ENCODE data around the gene COL3A1.

Gene COL3A1

DNA sequence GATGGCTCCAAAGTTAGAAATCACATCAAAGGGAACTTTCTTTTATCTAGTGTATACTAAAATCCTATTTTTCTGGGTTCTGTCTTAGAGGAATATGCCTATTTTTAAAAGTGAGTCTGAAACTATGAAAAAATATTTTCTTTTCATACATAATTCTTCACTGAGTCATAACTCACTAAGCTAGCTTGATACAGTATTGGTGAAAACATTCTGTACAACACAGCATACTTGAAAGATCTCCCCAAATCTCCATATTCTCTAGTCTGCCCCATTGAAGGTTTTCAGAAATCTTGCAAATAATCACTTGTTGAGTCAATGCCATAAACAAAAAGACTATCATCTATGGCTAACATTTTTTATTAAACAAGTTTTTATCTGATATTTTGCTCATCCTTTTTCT is 44.5 kb downstream of the COL3A1 start:
- DNase-seq, result no peak

DNA sequence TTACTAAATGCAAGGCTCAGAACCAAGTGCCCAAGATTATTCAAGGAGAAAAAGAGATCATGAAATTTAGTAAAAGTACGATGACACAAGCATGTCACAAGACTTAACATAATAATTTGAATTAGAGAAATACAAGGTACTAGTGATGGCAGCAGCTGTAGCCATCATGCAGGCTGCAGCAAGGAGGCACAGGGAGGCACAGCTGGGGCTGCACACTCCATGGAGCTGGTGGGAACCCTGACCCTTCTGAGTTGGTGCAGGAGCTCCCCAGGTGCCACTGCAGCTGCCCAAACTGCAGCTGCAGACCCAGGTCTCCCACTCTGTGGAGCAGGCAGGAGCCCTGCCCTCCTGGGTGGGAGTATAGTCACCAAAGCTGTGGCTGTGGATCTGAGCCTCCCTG is 46.0 kb downstream of the COL3A1 start:
- DNase-seq, result no peak

DNA sequence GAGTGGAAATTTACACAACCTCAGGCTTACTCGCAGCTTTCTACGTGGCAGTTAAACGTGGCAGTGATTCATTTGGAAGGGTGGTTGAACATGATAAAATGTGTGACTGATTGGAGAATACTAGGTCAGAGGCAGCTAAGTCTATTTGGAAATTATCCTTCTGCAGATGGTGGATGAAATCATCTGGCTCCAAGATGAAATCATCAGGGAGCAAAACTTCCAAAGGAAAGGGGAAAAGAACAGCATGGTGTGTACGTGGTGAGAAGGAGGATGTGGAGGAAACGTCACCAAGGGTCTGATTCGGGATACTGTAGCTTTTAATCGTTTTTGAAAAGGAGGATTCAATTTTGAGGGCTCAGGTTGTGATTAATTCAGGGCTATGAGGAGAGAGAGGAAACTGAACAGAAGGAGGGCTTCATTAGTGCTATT is 47.9 kb downstream of the COL3A1 start:
- DNase-seq, result no peak

DNA sequence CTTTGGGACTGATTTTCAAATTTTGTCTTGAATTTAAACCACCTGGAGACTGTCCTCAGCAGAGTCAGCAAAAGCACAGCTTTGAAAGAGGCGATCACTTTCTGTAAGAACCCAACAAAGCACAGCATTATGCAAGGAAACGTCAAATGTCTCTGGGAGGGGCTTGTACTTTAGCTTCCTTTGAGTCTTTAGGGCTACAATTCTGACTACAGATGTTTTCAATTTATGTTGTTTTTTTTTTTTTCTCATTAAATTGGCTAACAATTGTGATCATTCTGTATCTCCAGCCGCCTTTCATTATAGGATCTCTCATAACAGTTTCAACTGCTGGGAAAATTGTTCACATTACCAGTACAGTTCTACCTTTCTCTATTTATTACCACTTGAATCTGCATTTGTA is 48.3 kb downstream of the COL3A1 start:
- no peak for DNase-seq

DNA sequence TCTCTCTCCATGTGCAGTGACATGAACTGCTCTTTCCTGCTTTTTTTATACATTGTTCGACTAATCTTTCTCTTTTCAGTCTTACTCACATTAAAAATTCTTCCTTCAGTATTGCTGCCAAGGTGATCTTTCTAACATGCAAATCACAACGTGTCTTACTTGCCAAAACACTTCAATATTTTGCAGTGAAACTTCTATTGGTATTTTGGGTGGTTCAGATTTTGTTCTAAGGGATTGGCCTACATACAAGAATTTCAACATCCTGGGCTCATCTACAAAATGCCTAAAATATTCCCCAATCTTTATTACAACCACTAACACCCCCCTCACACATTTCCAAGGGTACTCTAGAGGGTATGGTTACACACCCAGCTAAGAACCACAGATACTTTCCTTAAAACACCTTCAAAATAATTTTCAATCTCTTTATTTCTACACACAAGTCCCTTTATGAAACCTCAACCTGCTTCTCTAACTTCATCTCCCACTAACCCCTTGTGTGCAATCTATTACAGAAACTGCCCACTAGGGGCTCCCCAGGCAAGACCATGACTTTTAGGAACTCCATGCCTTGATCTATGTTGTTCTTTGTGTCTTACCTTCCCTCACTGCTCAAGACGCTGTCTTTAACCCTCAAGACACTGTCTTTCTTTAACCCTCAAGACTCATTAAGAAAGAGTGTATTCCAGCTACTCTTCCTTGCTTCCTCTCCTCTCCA is 50.9 kb downstream of the COL3A1 start:
- no peak for DNase-seq

DNA sequence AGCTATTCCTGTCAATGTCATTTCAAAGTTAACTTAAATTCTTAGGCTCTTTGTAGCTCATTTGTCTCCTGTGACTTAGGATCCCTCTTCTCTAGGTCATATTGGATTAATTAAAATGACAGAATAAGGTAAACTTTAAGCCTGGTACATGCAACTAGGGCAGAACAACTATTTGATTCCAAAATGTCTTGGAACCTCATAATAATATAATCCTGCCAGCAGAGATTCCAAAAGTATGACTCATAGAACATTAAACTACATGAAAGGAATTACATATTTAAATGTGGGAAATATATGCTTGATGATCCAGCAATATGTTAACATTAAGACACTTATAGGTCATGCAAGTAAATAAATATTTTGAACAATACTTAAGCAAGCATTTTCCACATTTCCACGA is 63.3 kb downstream of the COL3A1 start:
- no peak for DNase-seq

DNA sequence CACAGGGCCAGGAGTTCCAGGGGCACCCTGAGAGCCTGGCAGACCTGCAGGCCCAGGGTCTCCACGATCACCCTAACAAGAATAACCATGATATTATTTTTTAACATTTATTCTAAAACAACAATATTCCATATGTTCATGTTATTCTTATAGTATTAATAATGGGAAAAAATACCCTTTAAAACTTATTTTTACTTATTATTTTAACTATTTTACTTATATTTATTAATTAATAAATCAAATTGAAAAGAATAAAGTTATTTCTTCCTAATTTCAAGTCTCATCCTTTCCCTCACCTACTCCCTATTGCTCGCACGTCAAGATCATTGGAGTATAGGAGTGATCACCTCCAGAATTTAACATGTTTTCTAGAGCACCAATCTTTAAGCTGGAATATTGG is 71.7 kb downstream of the COL3A1 start:
- no peak for DNase-seq

DNA sequence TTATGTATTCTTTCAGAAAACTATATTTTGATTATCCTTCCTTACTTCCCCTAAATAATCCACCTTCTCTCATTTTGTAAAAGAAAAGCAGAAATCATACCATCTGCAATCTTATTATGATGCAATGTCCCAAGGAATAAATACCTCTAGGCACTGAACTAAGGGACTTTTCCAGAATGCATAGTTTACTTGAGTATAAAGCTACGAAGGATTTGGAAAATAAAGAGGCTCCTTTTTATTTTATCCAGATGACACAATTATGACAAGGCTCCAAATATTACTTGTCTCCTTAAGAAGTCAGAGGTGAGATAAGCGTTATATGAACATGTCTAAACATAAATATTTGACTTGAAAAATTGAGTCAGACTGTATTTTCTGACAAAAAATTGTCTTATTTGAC is 72.1 kb downstream of the COL3A1 start:
- no peak for DNase-seq

DNA sequence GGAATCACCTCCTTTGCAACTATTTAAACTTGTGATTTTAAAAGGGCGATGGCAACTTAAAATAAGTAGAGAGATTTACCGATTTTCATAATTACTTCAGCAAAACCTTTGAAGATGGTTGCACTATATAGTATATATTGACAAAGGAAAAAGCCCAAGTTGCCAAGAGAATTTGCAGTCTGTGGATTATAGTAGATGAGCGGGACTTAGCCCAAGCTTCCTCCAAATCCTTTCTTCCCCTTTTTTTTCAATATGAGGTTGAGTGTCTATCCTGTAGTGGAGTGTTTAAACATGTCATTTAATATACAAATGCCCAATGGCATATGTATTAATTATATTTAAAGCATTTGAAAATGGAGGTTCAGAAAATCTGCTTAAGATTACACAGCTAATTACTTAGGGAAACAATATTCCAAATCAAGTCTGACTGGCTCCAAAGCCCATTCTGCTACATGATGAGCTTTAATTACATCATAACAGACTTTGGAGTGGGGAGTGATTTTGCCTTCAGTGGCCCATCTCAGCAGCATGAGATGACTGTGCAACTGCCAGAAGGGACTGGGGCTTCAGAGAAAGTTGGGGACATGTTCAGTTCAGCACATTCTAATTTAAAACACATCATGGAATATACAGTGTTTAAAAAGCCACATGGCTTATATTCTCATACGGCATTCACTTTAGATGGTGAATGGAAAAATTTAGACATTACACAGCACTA is 73.2 kb downstream of the COL3A1 start:
- DNase-seq, result no peak

DNA sequence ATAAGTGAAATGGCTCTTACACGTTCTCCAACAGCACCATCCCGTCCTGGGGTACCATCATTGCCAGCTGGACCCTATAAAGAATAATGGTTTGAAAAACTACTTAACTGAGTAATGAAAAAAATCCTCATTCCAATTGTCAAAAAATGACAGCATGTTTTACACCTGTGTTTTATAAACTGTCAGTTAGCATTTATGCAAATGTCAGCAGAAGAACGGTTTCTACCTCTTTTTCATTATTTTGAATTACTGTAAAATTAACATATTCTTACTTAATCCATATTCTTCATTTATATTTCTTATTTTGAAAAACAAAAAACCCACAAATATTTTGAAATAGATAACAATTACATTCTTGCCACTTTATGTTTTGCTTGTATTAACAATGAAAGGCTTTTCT is 74.0 kb downstream of the COL3A1 start:
- DNase-seq, result no peak

DNA sequence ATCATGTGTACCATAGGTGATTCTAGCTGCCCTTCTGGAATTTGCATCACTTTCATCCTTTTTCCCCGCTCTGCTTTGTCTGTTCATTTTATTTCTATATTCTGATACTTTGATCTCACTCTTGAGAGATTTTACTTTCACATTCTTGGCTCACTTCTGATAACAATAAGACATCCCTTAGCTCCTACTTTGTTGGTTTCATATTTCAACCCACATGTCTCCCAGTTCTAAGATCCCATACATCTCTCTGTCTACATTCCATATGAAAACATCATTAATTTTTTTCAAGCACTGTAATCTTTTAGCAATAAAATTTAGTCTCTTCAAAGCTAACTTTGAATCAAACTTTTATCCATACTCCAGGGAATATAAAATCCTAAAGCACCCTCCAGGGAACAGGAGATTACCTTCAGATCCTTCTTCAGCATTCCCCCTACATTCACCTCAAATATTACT is 75.6 kb downstream of the COL3A1 start:
- no peak for DNase-seq

DNA sequence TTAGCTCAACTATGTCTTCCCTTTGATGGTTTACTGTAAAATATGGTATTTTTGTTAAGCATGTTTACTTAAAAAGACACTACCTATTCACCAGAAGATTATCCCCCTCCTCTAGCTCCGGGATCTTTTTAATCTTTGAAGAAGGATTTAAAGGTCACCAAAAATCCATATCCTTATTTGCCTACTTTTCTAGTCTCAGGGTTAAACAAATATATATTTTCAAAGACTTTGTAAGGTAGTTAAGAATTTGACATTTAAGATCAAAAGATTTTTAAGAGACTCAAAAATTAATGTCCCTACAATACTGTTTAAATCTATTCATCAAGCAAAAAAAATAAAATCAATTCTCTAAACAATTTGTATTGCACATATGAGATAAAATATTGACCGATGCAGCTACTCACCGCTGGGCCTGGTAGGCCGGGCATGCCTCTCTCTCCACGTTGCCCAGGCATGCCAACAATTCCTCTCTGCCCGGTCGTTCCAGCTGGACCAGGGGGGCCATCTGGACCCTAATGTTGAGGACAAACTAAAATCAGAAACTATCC is 76.1 kb downstream of the COL3A1 start:
- no peak for DNase-seq

DNA sequence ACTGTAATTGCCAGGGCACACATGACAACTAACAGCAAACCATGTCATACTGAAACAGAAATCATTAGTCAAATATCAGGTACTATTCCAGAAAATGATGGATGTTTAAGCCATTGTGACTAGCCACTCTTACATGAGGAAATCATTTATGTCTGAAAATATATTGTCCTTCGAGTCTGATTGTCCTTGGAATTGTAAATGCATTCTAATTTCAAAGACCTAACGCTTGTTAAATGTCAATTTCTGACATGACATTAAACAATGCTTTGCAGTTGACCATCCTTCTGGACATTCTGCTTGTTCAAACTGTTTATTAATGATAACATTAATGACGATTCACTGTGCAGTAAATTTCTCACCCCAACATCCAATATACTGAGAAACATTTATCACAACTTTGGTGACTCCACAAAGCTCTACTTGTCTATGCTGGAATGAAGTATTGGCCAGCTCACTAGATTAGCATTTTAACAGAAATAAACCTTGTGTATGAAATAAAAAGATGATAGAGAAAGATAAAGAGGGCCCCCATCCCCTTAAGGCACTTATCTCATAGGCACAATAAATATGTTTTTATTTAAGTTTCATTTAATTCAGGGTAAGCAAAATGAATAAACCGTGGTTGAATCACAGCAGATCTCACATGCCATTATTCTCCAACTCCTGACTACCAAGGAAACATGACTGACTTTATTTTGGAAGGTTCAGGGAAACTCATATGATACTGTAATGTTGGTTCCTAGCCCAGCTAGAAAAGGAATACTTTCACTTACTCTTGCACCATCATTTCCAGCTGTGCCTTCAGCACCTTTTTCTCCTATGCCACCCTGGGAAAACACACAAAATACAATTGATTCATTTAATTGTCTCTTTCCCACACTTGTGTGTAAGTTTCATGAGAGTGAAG is 82.3 kb downstream of the COL3A1 start:
- no peak for DNase-seq

DNA sequence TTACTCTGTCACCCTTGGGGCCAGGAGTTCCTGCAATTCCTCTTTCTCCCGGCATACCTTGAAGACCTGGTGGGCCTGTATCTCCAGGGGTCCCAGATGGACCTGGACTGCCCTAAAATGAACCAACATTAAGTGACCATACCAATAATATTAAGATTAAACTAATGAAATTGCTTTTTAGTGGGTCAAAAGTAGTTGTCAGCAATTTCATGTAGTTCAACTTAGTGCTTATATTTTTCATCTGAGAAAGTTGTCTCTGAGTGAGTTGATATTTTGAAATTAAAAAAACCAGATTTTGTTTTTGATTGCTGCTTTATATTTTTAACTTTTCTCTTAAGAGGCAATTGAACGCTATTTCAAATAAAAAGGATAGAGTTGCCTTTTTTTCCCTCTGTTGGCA is 83.1 kb downstream of the COL3A1 start:
- no peak for DNase-seq

DNA sequence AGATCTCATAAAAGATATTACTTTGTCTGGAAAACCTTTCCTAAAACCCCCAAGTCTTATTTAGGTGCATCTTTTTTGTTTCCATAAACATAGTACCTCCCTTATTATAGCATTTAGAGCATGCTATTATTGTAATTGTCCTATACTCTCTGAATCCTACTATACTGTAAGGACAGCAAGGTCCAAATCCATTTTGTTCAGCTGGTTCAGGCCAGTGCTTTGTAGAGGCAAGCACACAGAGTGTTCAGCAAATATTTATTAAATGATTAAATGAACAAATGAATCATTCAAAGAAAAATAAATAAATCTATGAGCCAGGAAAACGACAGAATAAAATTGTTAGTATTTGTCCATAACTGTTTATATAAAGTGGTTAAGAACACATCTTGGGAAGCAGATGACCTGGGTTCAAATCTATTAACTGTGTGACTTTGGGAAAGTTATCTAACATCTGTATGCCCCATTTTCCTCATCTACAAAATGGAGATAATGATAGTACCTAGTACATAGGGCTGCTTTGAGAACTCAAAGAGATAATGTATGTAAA is 86.0 kb downstream of the COL3A1 start:
- no peak for DNase-seq

Measured in NCI-H1694 (cell line).